A549 (cell line): ENCODE results near the gene NT5C3A.
"Not testable (repeated sequence)": the region's sequence is repeated elsewhere in the genome, so short reads cannot be mapped to it uniquely, and the experiment has no call there.

ENCODE experiments used
- EP300 ChIP-seq, 2 experiments: fragments of >200 bp; sonication (Bioruptor Twin); formaldehyde crosslinking; IDR thresholded peaks; 2 replicates in 1 of 2; 3 replicates in 1 of 2; pipeline ENCODE4 v1.6.1; 2016 to 2017
- HOXA7 ChIP-seq: fragments of 250-450 bp; sonication (Bioruptor Pico); IDR thresholded peaks from 2 replicates; pipeline ENCODE4 v1.5.0; 2020; ENCODE audit warnings: mild to moderate bottlenecking, moderate library complexity
- KDM1A ChIP-seq: fragments of 200-600 bp; sonication (generic); IDR thresholded peaks from 2 replicates; pipeline ENCODE4 v1.6.1; 2016; ENCODE audit warnings: low read depth, mild to moderate bottlenecking
- MAFK ChIP-seq: fragments of 450-650 bp; IDR thresholded peaks from 2 replicates; pipeline ENCODE4 v1.6.1; 2014; ENCODE audit not compliant: partially characterized antibody
- MYC ChIP-seq: IDR thresholded peaks from 2 replicates; pipeline ENCODE4 v1.6.1; 2012; ENCODE audit warnings: mild to moderate bottlenecking, inconsistent platforms, low read length, improper control_type of control experiment, borderline replicate concordance
- POLR2A ChIP-seq: IDR thresholded peaks from 2 replicates; pipeline ENCODE4 v1.6.1; 2012; ENCODE audit warnings: mild to moderate bottlenecking, low read length
- RAD21 ChIP-seq, 2 experiments: fragments of >200 bp in 1 of 2; sonication (Bioruptor Twin) in 1 of 2; formaldehyde crosslinking in 1 of 2; IDR thresholded peaks in 1 of 2; conservative IDR thresholded peaks in 1 of 2; 2 replicates in 1 of 2; 3 replicates in 1 of 2; pipeline ENCODE4 v1.6.1; 2012 to 2018; ENCODE audit warnings: inconsistent platforms in 1 of 2
- RFX5 ChIP-seq: fragments of 450-650 bp; IDR thresholded peaks from 2 replicates; pipeline ENCODE4 v1.7.1; 2014; ENCODE audit warnings: antibody characterized with exemption, mild to moderate bottlenecking, moderate library complexity
- ZSCAN20 ChIP-seq: fragments of 250-450 bp; sonication (Bioruptor Pico); IDR thresholded peaks from 2 replicates; pipeline ENCODE4 v1.8.0; 2022; ENCODE audit warnings: mild to moderate bottlenecking, moderate library complexity
- TF ChIP-seq, protein P1 (sequence below): fragments of >200 bp; sonication (Bioruptor Twin); formaldehyde crosslinking; IDR thresholded peaks from 3 replicates; pipeline ENCODE4 v1.5.1; 2016
- TF ChIP-seq, protein P2 (sequence below): fragments of 200-600 bp; sonication (generic); IDR thresholded peaks from 2 replicates; pipeline ENCODE4 v1.6.1; 2016; ENCODE audit warnings: antibody characterized with exemption, mild to moderate bottlenecking, moderate library complexity
- TF ChIP-seq, protein P3 (sequence below): fragments of >200 bp; sonication (Bioruptor Twin); formaldehyde crosslinking; IDR thresholded peaks from 3 replicates; pipeline ENCODE4 v1.6.1; 2016
- TF ChIP-seq, protein P4 (sequence below): fragments of 450-650 bp; IDR thresholded peaks from 2 replicates; pipeline ENCODE4 v1.6.1; 2014; ENCODE audit warnings: antibody characterized with exemption

DNA sequence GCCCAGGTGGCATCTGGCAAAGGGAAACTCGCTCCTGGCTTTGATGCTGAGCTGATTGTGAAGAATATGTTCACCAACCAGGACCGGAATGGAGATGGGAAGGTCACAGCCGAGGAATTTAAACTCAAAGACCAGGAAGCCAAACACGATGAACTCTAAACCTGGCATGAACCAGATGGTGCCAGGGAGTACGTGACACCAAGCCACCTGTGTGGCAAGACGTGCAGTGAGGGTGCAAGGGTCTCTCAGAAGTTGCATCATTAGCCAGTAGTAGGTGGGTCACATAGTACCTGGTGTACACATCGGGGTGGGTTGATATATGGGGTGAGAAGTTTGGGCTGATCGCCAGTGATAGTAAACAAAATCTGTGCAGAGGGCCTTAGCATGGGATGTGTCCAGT lies 57.4 kb downstream of the NT5C3A start:
- not testable (repeated sequence) for TF ChIP-seq POLR2A; ZSCAN20 (CRISPR knock-in tag); EP300 (IDR thresholded peaks at IDR 0.05); HOXA7 (CRISPR knock-in tag); MAFK; KDM1A; RAD21 (conservative IDR thresholded peaks at IDR 0.05 in 1 of 2, IDR thresholded peaks at IDR 0.05 in 1 of 2); RFX5; MYC
- TF ChIP-seq, protein P1, sequence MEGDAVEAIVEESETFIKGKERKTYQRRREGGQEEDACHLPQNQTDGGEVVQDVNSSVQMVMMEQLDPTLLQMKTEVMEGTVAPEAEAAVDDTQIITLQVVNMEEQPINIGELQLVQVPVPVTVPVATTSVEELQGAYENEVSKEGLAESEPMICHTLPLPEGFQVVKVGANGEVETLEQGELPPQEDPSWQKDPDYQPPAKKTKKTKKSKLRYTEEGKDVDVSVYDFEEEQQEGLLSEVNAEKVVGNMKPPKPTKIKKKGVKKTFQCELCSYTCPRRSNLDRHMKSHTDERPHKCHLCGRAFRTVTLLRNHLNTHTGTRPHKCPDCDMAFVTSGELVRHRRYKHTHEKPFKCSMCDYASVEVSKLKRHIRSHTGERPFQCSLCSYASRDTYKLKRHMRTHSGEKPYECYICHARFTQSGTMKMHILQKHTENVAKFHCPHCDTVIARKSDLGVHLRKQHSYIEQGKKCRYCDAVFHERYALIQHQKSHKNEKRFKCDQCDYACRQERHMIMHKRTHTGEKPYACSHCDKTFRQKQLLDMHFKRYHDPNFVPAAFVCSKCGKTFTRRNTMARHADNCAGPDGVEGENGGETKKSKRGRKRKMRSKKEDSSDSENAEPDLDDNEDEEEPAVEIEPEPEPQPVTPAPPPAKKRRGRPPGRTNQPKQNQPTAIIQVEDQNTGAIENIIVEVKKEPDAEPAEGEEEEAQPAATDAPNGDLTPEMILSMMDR = not testable (repeated sequence)
- TF ChIP-seq, protein P2, sequence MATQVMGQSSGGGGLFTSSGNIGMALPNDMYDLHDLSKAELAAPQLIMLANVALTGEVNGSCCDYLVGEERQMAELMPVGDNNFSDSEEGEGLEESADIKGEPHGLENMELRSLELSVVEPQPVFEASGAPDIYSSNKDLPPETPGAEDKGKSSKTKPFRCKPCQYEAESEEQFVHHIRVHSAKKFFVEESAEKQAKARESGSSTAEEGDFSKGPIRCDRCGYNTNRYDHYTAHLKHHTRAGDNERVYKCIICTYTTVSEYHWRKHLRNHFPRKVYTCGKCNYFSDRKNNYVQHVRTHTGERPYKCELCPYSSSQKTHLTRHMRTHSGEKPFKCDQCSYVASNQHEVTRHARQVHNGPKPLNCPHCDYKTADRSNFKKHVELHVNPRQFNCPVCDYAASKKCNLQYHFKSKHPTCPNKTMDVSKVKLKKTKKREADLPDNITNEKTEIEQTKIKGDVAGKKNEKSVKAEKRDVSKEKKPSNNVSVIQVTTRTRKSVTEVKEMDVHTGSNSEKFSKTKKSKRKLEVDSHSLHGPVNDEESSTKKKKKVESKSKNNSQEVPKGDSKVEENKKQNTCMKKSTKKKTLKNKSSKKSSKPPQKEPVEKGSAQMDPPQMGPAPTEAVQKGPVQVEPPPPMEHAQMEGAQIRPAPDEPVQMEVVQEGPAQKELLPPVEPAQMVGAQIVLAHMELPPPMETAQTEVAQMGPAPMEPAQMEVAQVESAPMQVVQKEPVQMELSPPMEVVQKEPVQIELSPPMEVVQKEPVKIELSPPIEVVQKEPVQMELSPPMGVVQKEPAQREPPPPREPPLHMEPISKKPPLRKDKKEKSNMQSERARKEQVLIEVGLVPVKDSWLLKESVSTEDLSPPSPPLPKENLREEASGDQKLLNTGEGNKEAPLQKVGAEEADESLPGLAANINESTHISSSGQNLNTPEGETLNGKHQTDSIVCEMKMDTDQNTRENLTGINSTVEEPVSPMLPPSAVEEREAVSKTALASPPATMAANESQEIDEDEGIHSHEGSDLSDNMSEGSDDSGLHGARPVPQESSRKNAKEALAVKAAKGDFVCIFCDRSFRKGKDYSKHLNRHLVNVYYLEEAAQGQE = not testable (repeated sequence)
- TF ChIP-seq, protein P3, sequence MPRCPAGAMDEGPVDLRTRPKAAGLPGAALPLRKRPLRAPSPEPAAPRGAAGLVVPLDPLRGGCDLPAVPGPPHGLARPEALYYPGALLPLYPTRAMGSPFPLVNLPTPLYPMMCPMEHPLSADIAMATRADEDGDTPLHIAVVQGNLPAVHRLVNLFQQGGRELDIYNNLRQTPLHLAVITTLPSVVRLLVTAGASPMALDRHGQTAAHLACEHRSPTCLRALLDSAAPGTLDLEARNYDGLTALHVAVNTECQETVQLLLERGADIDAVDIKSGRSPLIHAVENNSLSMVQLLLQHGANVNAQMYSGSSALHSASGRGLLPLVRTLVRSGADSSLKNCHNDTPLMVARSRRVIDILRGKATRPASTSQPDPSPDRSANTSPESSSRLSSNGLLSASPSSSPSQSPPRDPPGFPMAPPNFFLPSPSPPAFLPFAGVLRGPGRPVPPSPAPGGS = not testable (repeated sequence)
- TF ChIP-seq, protein P4, sequence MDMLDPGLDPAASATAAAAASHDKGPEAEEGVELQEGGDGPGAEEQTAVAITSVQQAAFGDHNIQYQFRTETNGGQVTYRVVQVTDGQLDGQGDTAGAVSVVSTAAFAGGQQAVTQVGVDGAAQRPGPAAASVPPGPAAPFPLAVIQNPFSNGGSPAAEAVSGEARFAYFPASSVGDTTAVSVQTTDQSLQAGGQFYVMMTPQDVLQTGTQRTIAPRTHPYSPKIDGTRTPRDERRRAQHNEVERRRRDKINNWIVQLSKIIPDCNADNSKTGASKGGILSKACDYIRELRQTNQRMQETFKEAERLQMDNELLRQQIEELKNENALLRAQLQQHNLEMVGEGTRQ = not testable (repeated sequence)
